Psoas muscle (tissue), 8 donors: ENCODE data around the gene GARIN6. TPM values are rescaled to one million over a fixed set of nuclear protein-coding genes. Genes with fewer than 3 reads are reported as not detected.

Experiments
- ATAC-seq, 4 donors: fragments of 200-7000 bp; cut with Tn5 transposase; one replicate each; pipeline ENCODE4 v1.9.1; 2020; ENCODE audit warnings: moderate library complexity in 3 of 4, mild to moderate bottlenecking in 2 of 4
- DNase-seq, 2 donors: peaks; one replicate each; pipeline ENCODE4 v3.0.0-alpha.2; 2020
- H3K27ac ChIP-seq: fragments of 200-600 bp; one replicate; pipeline ENCODE4 v1.8.0; 2022
- H3K27me3 ChIP-seq, 3 donors: fragments of 200-600 bp in 1 of 3; one replicate each; pipeline versions ENCODE4 v1.6.1 to v1.8.0; 2013 to 2022; ENCODE audit warnings: low read length in 2 of 3, mild to moderate bottlenecking in 2 of 3, moderate library complexity in 1 of 3; ENCODE audit not compliant: insufficient read depth in 3 of 3
- H3K36me3 ChIP-seq, 2 donors: fragments of 200-600 bp in 1 of 2; one replicate each; pipeline versions ENCODE4 v1.6.1 to v1.8.0; 2013 to 2022; ENCODE audit warnings: low read depth in 1 of 2, mild to moderate bottlenecking in 1 of 2, moderate library complexity in 1 of 2; ENCODE audit not compliant: insufficient read depth in 1 of 2
- H3K4me1 ChIP-seq: fragments of 200-600 bp; one replicate; pipeline ENCODE4 v1.8.0; 2022
- H3K4me3 ChIP-seq: fragments of 200-600 bp; one replicate; pipeline ENCODE4 v1.8.0; 2022; ENCODE audit warnings: mild to moderate bottlenecking
- H3K9me3 ChIP-seq: fragments of 200-600 bp; one replicate; pipeline ENCODE4 v1.8.0; 2022
- WGBS, 3 donors: extraction: QIAGEN DNeasy Blood & Tissue Kit; methylation state at CpG; one replicate each; pipeline versions ENCODE4 v1.1.6 to v1.1.7; 2013; 5-methylcytosine and 5-hydroxymethylcytosine counted together
- intact Hi-C, 2 donors: fragments of 100-400 bp; cut with DNase I; formaldehyde crosslinking; loops; one replicate each; pipeline versions ENCODE4 v1.11.0 to v1.14.2; 2022
- polyA plus RNA-seq, 3 donors: library from polyadenylated mRNA; stranded (reverse); fragments of 200-250 nt; gene quantifications; one replicate each; pipeline ENCODE4 v1.2.3, GENCODE V29; 2013
- total RNA-seq, 4 donors: library from RNA; stranded (reverse); fragmentation: NEBNext Ultra II Directional in 2 of 4; extraction: Animal tissue kit (Norgen Biotek cat#: 25700) in 2 of 4; gene quantifications; one replicate each; pipeline versions ENCODE4 v1.2.1 to v1.2.4, GENCODE V29; 2021 to 2023
- TF ChIP-seq, protein P1 (sequence below): fragments of 200-600 bp; IDR thresholded peaks from one replicate; pipeline ENCODE4 v1.8.0; 2022; ENCODE audit warnings: antibody characterized with exemption
- donor health status: healthy with polysubstance abuse.
- donor health status: DM: no; HTN: no; CAD: no; lungs with moderate emphysema.
- donor health status: Bipolar disorder and iron deficiency.
- donor health status: healthy.
- donor health status: DM: yes; HTN: yes; CAD: no.
- donor health status: DM: no; HTN: no; CAD: no.
- donor health status: DM: no; HTN: no; CAD: no.
- donor health status: DM: yes; HTN: yes; CAD: no.

The GARIN6 gene
- total and polyA plus RNA-seq, 7 donors: not detected

GRCh38 chr12:99670635-99671034 lies 23.1 kb downstream of the GARIN6 start:
- no peak for ATAC-seq
- TF ChIP-seq, protein P1, sequence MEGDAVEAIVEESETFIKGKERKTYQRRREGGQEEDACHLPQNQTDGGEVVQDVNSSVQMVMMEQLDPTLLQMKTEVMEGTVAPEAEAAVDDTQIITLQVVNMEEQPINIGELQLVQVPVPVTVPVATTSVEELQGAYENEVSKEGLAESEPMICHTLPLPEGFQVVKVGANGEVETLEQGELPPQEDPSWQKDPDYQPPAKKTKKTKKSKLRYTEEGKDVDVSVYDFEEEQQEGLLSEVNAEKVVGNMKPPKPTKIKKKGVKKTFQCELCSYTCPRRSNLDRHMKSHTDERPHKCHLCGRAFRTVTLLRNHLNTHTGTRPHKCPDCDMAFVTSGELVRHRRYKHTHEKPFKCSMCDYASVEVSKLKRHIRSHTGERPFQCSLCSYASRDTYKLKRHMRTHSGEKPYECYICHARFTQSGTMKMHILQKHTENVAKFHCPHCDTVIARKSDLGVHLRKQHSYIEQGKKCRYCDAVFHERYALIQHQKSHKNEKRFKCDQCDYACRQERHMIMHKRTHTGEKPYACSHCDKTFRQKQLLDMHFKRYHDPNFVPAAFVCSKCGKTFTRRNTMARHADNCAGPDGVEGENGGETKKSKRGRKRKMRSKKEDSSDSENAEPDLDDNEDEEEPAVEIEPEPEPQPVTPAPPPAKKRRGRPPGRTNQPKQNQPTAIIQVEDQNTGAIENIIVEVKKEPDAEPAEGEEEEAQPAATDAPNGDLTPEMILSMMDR: no peak
- intact Hi-C loops: no loop called here
- no peak overlapping the region for H3K4me3 ChIP-seq
- no peaks in the 10 kb centered on the region for H3K36me3 ChIP-seq
- H3K4me1 ChIP-seq: no peaks in the 10 kb centered on the region
- H3K9me3 ChIP-seq: no peaks in the 10 kb centered on the region
- no peak overlapping the region for H3K27ac ChIP-seq
- WGBS, 3 donors: 73 to 84% (median 84%) methylated on average over 1 of the region's 1 CpG
- DNase-seq: no peak
- H3K27me3 ChIP-seq: no peaks in the 10 kb centered on the region

GRCh38 chr12:99680276-99680675 lies 32.7 kb downstream of the GARIN6 start:
- H3K27me3 ChIP-seq: no peaks in the 10 kb centered on the region
- no peak for DNase-seq
- H3K36me3 ChIP-seq: no peaks in the 10 kb centered on the region
- 67 to 88% (median 68%) methylated on average over 4 of the region's 4 CpGs for WGBS, 3 donors
- H3K27ac ChIP-seq: no peak overlapping the region
- no peaks in the 10 kb centered on the region for H3K9me3 ChIP-seq
- no peak overlapping the region for H3K4me3 ChIP-seq
- no peaks in the 10 kb centered on the region for H3K4me1 ChIP-seq
- TF ChIP-seq, protein P1: no peak
- no peak for ATAC-seq
- intact Hi-C loops: no loop called here

GRCh38 chr12:99686142-99686541 lies 38.6 kb downstream of the GARIN6 start:
- no peak overlapping the region for H3K4me3 ChIP-seq
- peaks cover 4% of the 10 kb centered on the region for H3K9me3 ChIP-seq
- ATAC-seq (no peak), DNase-seq (no peak)
- H3K27me3 ChIP-seq: no peaks in the 10 kb centered on the region
- TF ChIP-seq, protein P1: no peak
- intact Hi-C loops: no loop called here
- H3K27ac ChIP-seq: no peak overlapping the region
- H3K36me3 ChIP-seq: no peaks in the 10 kb centered on the region
- H3K4me1 ChIP-seq: no peaks in the 10 kb centered on the region
- WGBS, 3 donors: 77 to 85% (median 82%) methylated on average over 1 of the region's 1 CpG

- no peak for ATAC-seq
- TF ChIP-seq, protein P1: no peak
- intact Hi-C loops: no loop called here
- Histone ChIP-seq H3K4me1 (no peaks in the 10 kb centered on the region), H3K4me3 (no peak overlapping the region), H3K36me3 (no peaks in the 10 kb centered on the region), H3K27ac (no peak overlapping the region), H3K27me3 (no peaks in the 10 kb centered on the region), H3K9me3 (no peaks in the 10 kb centered on the region)
- WGBS, 3 donors: 53 to 81% (median 72%) methylated on average over 2 of the region's 2 CpGs
- no peak for DNase-seq
Observed at GRCh38 chr12:99695050-99695449, 47.5 kb downstream of the GARIN6 start.
